ENCODE results near the gene ACOT2. TPM values are rescaled to one million over a fixed set of nuclear protein-coding genes. Genes with fewer than 3 reads are reported as not detected.
A peak's percentile ranks its signal among the peaks of the same experiment; 100 is the strongest.
"Not testable (repeated sequence)": the region's sequence is repeated elsewhere in the genome, so short reads cannot be mapped to it uniquely, and the experiment has no call there.

The ACOT2 gene, protein sequence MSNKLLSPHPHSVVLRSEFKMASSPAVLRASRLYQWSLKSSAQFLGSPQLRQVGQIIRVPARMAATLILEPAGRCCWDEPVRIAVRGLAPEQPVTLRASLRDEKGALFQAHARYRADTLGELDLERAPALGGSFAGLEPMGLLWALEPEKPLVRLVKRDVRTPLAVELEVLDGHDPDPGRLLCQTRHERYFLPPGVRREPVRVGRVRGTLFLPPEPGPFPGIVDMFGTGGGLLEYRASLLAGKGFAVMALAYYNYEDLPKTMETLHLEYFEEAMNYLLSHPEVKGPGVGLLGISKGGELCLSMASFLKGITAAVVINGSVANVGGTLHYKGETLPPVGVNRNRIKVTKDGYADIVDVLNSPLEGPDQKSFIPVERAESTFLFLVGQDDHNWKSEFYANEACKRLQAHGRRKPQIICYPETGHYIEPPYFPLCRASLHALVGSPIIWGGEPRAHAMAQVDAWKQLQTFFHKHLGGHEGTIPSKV
- 1 to 10 TPM; 4.9 to 6.3 TPM for total RNA-seq

DNA sequence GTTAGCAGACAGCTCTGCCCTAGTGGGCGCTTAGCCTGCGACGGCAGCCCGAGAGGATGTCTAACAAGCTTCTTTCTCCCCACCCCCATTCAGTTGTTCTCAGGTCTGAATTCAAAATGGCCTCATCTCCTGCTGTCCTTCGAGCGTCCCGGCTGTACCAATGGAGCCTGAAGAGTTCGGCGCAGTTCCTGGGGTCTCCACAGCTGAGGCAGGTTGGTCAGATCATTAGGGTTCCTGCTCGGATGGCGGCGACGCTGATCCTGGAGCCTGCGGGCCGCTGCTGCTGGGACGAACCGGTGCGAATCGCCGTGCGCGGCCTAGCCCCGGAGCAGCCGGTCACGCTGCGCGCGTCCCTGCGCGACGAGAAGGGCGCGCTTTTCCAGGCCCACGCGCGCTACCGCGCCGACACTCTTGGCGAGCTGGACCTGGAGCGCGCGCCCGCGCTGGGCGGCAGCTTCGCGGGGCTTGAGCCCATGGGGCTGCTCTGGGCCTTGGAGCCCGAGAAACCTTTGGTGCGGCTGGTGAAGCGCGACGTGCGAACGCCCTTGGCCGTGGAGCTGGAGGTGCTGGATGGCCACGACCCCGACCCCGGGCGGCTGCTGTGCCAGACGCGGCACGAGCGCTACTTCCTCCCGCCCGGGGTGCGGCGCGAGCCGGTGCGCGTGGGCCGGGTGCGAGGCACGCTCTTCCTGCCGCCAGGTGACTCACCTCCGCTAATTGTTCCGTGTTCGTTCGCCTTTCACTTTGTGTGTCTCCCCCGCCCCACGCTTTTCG lies at the start of gene ACOT2:
Gene ACOT2 (plus strand): TSS at position 29 of the 774 bp plus-strand sequence. CDS start 28 bp downstream, at position 57.
- POLR2A ChIA-PET, result interaction anchor here (0.5 to 2.9 kb wide), 12 partner anchors 22 to 282 kb away, joined by 3 to 11 read pairs (median 3); a partner anchor contains a TSS

DNA sequence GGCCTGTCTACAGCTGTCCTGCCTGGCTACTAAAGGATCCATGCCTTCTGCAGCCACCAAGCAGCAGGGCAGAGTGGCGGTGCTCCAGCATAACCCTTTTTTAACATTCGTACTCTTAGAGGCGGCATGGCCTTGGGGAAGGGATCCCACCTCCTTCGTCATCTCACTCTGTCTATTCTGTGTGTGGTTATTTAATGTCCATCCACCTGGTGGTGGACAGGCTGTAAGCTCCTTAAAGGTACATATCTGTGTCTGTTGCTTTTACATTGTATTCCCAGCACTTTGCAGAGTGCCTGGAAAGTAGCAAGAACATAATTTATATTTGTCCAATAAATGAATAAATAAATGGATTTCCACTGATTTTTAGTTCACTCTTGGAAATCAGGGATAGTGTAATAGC lies 47.8 kb upstream of the ACOT2 start:
- no peak overlapping the region for H3K27ac Mint-ChIP-seq
- POLR2A ChIA-PET, result interaction anchor here (1.3 kb wide), 1 partner anchor 9 kb away, joined by 3 read pairs; no protein-coding TSS in a partner anchor

More for the DNA sequence above, at the start of gene ACOT2:
- H3K9me3 Mint-ChIP-seq, H3K27me3 Mint-ChIP-seq: not testable (repeated sequence)
- H3K4me1 Mint-ChIP-seq (ENCODE audit: low read depth), result peaks cover 40% of the 10 kb centered on the region
- intact Hi-C loops (cut with micrococcal nuclease), result loop anchor here (5.0 kb wide), 1 partner anchor 42 kb away; no protein-coding TSS in a partner anchor
- H3K36me3 Mint-ChIP-seq (ENCODE audit: low read depth), result peaks cover 44% of the 10 kb centered on the region
- H3K4me3 Mint-ChIP-seq, result peak within 1 kb of the TSS; percentile 88
- ATAC-seq (peak; percentile 69), DNase-seq (peak; percentile 91)
- H3K27ac Mint-ChIP-seq, result peak within 1 kb of the TSS; percentile 99
- CTCF ChIA-PET, result interaction anchor here (0.6 to 2.7 kb wide), 14 partner anchors 10 to 831 kb away, joined by 3 to 12 read pairs (median 4); partner anchors contain the start of genes ACOT4, NUMB and RIOX1

DNA sequence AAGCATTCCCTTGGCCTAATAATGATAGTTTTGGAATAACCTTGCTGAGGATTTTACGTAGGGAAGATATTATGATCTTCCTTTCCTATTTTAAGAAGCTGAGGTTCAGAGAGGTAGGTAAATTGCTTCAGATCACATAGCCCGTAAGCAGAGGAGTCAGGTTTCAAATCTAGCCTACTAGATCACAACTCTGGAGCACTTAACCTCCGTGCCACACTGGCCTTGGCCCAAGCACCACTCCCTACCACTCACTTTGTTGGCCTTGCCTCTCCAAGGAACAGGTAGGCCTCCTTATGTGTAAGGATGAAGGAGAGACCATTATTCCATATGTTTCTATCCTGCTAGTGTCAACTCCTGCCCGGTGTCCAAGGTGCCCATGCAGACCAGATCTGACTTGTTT lies 44.5 kb upstream of the ACOT2 start:
- POLR2A ChIA-PET, result no interaction called here

More for the DNA sequence above, 47.8 kb upstream of the ACOT2 start:
- Mint-ChIP-seq H3K36me3 (ENCODE audit: low read depth) (no peaks in the 10 kb centered on the region), H3K9me3 (no peaks in the 10 kb centered on the region), H3K4me3 (no peak overlapping the region), H3K27me3 (no peaks in the 10 kb centered on the region), H3K4me1 (ENCODE audit: low read depth) (no peaks in the 10 kb centered on the region)
- ATAC-seq, result no peak
- CTCF ChIA-PET, result interaction anchor here (0.6 to 2.8 kb wide), 5 partner anchors 10 to 226 kb away, joined by 3 to 14 read pairs (median 3); no protein-coding TSS in a partner anchor
- DNase-seq, result no peak
- intact Hi-C loops (cut with micrococcal nuclease), result no loop called here
- TF ChIP-seq, protein P1, sequence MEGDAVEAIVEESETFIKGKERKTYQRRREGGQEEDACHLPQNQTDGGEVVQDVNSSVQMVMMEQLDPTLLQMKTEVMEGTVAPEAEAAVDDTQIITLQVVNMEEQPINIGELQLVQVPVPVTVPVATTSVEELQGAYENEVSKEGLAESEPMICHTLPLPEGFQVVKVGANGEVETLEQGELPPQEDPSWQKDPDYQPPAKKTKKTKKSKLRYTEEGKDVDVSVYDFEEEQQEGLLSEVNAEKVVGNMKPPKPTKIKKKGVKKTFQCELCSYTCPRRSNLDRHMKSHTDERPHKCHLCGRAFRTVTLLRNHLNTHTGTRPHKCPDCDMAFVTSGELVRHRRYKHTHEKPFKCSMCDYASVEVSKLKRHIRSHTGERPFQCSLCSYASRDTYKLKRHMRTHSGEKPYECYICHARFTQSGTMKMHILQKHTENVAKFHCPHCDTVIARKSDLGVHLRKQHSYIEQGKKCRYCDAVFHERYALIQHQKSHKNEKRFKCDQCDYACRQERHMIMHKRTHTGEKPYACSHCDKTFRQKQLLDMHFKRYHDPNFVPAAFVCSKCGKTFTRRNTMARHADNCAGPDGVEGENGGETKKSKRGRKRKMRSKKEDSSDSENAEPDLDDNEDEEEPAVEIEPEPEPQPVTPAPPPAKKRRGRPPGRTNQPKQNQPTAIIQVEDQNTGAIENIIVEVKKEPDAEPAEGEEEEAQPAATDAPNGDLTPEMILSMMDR (IDR thresholded peaks at IDR 0.05), result no peak

DNA sequence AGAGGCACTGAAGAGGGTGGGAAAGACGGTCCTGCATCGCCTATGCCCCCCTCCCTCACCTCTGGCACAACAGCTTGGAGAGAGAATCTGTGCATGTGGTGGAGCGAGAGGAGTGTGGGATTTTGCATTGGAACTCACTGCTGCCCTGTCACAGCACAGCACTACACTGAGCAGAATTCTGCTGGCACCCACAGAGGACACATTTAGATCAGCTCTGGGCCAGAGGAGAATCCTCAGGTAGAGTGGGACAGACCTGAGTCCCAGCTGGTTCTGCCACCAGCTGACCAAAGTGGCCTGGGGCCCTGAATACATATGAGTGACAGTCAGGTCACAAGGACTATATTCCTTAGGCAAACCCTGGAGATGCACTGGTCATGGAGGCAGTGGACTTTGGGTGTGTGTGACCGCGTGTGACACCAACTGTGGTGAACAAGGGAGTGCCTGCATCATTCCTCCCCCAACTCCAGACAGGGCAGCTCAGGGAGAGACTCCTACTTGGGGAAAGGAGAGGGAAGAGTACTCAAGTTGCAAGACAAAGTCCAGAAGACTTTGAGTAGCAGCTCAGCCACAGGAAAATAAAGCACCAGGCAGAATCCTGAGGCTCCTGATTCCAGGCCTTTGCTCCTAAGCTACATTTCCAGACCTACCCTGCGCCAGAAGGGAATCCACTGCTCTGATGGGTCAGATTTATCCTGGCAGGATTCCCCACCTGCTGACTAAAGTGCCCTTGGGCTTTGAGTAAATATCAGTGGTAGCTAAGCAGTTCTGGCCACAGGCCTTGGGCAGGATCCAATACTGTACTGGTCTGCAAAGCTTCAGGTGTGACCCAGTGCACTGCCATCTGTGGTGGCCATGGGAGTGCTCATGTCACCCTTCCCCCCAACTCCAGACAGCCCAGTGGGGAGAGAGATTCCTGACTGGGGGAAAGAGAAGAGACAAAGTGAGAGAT lies 42.7 kb upstream of the ACOT2 start:
- H3K9me3 Mint-ChIP-seq, result no peaks in the 10 kb centered on the region
- ChIA-PET POLR2A (no interaction called here), CTCF (interaction anchor here (1.6 to 1.8 kb wide), 2 partner anchors 17 to 107 kb away, joined by 5 to 7 read pairs; no protein-coding TSS in a partner anchor)
- DNase-seq, result no peak
- TF ChIP-seq, protein P1 (IDR thresholded peaks at IDR 0.05), result no peak
- intact Hi-C loops (cut with micrococcal nuclease), result loop anchor here (5.0 kb wide), 1 partner anchor 41 kb away; the partner anchor contains the start of gene ACOT2
- no peak overlapping the region for H3K4me3 Mint-ChIP-seq
- no peaks in the 10 kb centered on the region for H3K36me3 Mint-ChIP-seq (ENCODE audit: low read depth)
- no peaks in the 10 kb centered on the region for H3K27me3 Mint-ChIP-seq
- no peak overlapping the region for H3K27ac Mint-ChIP-seq
- no peak for ATAC-seq
- H3K4me1 Mint-ChIP-seq (ENCODE audit: low read depth), result no peaks in the 10 kb centered on the region

More for the DNA sequence above, 44.5 kb upstream of the ACOT2 start:
- intact Hi-C loops (cut with micrococcal nuclease), result no loop called here
- no peak for ATAC-seq
- no peaks in the 10 kb centered on the region for H3K27me3 Mint-ChIP-seq
- no peak overlapping the region for H3K27ac Mint-ChIP-seq
- H3K9me3 Mint-ChIP-seq, result no peaks in the 10 kb centered on the region
- CTCF ChIA-PET, result no interaction called here
- TF ChIP-seq, protein P1 (IDR thresholded peaks at IDR 0.05), result no peak
- DNase-seq, result no peak
- H3K4me1 Mint-ChIP-seq (ENCODE audit: low read depth), result no peaks in the 10 kb centered on the region
- H3K36me3 Mint-ChIP-seq (ENCODE audit: low read depth), result no peaks in the 10 kb centered on the region
- no peak overlapping the region for H3K4me3 Mint-ChIP-seq

DNA sequence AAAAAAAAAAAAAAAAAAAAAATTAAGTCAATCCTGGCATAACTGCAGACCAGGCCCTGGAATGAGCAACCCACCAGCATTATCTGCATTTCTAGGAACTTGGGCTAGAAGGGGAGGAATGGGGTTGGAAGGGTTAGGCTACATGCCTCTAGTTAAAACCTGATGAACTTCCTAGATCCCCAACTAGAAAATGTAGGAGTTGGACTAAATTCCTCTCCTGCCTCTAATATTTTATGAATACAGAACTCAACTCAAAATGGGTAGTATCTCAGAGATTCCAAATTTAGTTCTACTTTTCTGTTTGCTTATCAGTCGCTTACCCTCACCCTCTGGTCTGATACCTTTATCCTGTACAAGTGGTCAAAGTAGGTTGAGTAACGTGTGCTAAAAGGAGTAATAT lies 39.7 kb upstream of the ACOT2 start:
- CTCF ChIA-PET, result interaction anchor here (1.5 to 1.7 kb wide), 2 partner anchors 38 to 104 kb away, joined by 4 read pairs; no protein-coding TSS in a partner anchor
- H3K9me3 Mint-ChIP-seq, result not testable (repeated sequence)

DNA sequence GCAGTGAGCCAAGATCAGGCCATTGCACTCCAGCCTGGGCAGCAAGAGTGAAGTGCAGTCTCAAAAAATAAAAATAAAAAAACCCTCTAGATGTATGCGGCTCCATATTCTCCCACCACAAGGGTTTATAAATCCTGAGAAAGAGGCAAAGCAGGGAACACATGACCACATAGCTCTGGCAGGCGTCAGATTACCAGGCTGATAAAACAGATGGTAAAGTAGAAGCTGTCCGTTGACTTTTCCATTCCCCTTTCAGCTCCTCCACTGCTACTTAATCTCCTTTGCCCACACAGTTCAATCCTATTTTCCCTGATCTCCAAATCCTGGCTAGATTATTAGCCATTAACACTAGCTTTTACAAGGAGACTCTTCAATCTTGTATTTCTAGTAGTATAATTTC lies 37.0 kb upstream of the ACOT2 start:
- H3K27ac Mint-ChIP-seq; POLR2A ChIA-PET; H3K4me3 Mint-ChIP-seq; H3K27me3 Mint-ChIP-seq; CTCF ChIA-PET; H3K9me3 Mint-ChIP-seq; H3K4me1 Mint-ChIP-seq (ENCODE audit: low read depth); intact Hi-C loops (cut with micrococcal nuclease); H3K36me3 Mint-ChIP-seq (ENCODE audit: low read depth); ATAC-seq; DNase-seq: not testable (repeated sequence)

More for the DNA sequence above, 39.7 kb upstream of the ACOT2 start:
- H3K27ac Mint-ChIP-seq; H3K4me3 Mint-ChIP-seq; DNase-seq; H3K27me3 Mint-ChIP-seq; POLR2A ChIA-PET; H3K36me3 Mint-ChIP-seq (ENCODE audit: low read depth); ATAC-seq; H3K4me1 Mint-ChIP-seq (ENCODE audit: low read depth): not testable (repeated sequence)
- intact Hi-C loops (cut with micrococcal nuclease), result loop anchor here (5.0 kb wide), 1 partner anchor 38 kb away; the partner anchor contains the start of gene ACOT2

DNA sequence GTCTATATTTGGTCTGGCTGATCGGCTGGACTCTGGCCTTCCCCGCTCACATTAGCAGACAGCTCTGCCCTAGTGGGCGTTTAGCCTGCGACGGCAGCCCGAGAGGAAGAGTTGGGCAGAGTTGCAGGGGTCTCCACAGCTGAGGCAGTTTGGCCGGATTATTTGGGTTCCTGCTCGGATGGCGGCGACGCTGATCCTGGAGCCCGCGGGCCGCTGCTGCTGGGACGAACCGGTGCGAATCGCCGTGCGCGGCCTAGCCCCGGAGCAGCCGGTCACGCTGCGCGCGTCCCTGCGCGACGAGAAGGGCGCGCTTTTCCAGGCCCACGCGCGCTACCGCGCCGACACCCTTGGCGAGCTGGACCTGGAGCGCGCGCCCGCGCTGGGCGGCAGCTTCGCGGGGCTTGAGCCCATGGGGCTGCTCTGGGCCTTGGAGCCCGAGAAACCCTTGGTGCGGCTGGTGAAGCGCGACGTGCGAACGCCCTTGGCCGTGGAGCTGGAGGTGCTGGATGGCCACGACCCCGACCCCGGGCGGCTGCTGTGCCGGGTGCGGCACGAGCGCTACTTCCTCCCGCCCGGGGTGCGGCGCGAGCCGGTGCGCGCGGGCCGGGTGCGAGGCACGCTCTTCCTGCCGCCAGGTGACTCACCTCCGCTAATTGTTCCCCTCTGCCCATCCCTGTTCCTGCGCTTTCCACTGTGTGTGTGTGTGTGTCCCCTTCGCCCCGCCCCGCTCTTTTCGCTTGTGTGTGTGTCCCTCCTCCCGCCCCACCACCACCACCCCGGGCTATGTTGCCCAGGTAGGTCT lies 31.6 kb upstream of the ACOT2 start:
- POLR2A ChIA-PET; H3K9me3 Mint-ChIP-seq; H3K4me1 Mint-ChIP-seq (ENCODE audit: low read depth); H3K27ac Mint-ChIP-seq; CTCF ChIA-PET; H3K27me3 Mint-ChIP-seq; intact Hi-C loops (cut with micrococcal nuclease); H3K36me3 Mint-ChIP-seq (ENCODE audit: low read depth): not testable (repeated sequence)
- ATAC-seq (peak; percentile 30), DNase-seq (peak; percentile 13)
- peak overlapping the region; percentile 44 for H3K4me3 Mint-ChIP-seq

All from activated CD8-positive, alpha-beta T cell treated with anti-CD3 and anti-CD28 coated beads for 36 hours (primary cell).